SKM-1 treated with dmso at 0.1 percent for 144 hours (cell line): ENCODE data around the gene MVB12B.

Experiments used
- DNase-seq: peaks from one replicate; lab custom pipeline; 2025; ENCODE audit not compliant: unreplicated experiment; lab: John Stamatoyannopoulos, UW

MVB12B gene

GRCh38 chr9:126501383-126502331, 175.0 kb downstream of the MVB12B start:
- no peak for DNase-seq

GRCh38 chr9:126502417-126503332, 176.0 kb downstream of the MVB12B start:
- DNase-seq = no peak

- no peak for DNase-seq
Observed at GRCh38 chr9:126503333-126504085, 176.9 kb downstream of the MVB12B start.

GRCh38 chr9:126504086-126504976, 177.7 kb downstream of the MVB12B start:
- no peak for DNase-seq

- no peak for DNase-seq
Observed at GRCh38 chr9:126504977-126505455, 178.4 kb downstream of the MVB12B start.

GRCh38 chr9:126505697-126506346, 179.2 kb downstream of the MVB12B start:
- DNase-seq = no peak

GRCh38 chr9:126506361-126507317, 180.0 kb downstream of the MVB12B start:
- no peak for DNase-seq

- no peak for DNase-seq
Observed at GRCh38 chr9:126507318-126508109, 180.9 kb downstream of the MVB12B start.

- no peak for DNase-seq
Observed at GRCh38 chr9:126508171-126508591, 181.6 kb downstream of the MVB12B start.

GRCh38 chr9:126508928-126509327, 182.3 kb downstream of the MVB12B start:
- DNase-seq = no peak

- DNase-seq = no peak
Observed at GRCh38 chr9:126509718-126510117, 183.1 kb downstream of the MVB12B start.

- DNase-seq = no peak
Observed at GRCh38 chr9:126510564-126510963, 183.9 kb downstream of the MVB12B start.

- DNase-seq = no peak
Observed at GRCh38 chr9:126511411-126511810, 184.8 kb downstream of the MVB12B start.

- DNase-seq = no peak
Observed at GRCh38 chr9:126513159-126514036, 186.8 kb downstream of the MVB12B start.

GRCh38 chr9:126514037-126514821, 187.6 kb downstream of the MVB12B start:
- no peak for DNase-seq
